Hypothalamus (tissue), 51 donors: ENCODE results near the gene FXR1.
"Not testable (repeated sequence)": the region's sequence is repeated elsewhere in the genome, so short reads cannot be mapped to it uniquely, and the experiment has no call there.

Source experiments
- DNase-seq, 51 donors: peaks; one replicate each; lab custom pipeline; 2025; lab: John Stamatoyannopoulos, UW

Gene FXR1

DNA sequence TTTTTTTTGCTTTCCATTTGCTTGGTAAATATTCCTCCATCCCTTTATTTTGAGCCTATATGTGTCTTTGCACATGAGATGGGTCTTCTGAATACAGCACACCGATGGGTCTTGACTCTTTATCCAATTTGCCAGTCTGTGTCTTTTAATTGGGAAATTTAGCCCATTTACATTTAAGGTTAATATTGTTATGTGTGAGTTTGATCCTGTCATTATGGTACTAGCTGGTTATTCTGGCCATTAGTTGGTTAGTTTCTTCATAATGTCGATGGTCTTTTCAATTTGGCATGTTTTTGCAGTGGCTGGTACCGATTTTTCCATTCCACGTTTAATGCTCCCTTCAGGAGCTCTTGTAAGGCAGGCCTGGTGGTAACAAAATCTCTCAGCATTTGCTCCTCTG lies 89.9 kb downstream of the FXR1 start:
- DNase-seq, result not testable (repeated sequence)

DNA sequence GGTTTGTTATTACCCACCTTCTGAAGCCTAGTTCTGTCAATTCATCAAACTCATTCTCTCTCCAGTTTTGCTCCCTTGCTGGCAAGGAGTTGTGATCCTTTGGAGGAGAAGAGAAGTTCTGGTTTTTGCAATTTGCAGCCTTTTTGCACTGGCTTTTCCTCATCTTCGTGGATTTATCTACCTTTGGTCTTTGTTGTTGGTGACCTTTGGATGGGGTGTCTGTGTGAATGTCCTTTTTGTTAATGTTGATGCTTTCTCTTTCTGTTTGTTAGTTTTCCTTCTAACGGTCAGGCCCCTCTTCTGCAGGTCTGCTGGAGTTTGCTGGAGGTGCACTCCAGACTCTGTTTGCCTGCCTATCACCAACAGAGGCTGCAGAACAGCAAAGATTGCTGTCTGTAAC lies 91.0 kb downstream of the FXR1 start:
- not testable (repeated sequence) for DNase-seq

DNA sequence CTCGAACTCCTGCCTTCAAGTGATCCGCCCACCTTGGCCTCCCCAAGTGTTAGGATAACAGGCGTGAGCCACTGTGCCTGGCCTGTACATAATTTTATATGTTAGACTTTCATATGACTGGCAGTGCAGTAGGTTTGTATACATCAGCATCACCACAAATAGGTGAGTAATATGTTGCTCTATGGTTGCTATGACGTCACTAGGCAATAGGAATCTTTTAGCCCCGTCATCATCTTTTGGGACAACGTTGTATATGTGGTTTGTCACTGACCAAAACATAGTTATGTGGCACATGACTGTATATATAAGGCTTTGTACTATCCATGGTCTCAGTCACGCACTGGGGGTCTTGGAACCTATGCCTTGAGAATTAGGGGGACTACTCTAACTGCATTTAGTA lies 94.1 kb downstream of the FXR1 start:
- no peak for DNase-seq

DNA sequence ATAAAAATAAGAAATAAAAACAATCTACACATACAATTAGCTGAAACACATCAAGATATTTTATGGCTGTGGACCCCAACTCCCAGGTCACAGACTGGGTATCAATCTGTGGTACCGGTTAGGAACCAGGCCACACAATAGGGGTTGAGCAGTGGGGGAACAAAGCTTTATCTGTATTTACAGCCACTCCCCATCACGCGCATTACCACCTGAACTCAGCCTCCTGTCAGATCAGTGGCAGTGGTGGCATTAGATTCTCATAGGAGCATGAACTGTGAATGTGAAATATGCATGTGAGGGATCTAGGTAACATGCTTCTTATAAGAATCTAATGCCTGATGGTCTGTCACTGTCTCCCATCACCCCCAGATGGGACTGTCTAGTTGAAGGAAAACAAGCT lies 94.8 kb downstream of the FXR1 start:
- DNase-seq, result no peak

DNA sequence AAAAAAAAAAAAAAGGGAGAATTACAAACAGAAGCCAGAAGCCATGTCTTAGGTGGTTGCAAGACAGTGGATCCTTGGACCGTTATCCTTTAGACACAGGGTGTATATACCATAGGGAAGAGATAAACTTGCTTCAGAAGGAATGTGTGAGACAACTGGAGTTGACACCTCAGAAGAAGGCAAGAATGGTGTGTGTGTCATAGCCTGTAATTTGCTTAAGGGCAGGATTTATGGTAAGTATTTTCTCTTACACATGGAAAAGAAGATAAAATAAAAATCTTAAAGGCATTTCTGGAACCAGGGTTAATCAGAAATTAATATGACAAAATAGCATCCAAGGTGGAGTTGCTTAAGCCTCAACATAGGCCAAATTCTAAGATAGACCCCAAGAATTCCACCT lies 96.3 kb downstream of the FXR1 start:
- no peak for DNase-seq

DNA sequence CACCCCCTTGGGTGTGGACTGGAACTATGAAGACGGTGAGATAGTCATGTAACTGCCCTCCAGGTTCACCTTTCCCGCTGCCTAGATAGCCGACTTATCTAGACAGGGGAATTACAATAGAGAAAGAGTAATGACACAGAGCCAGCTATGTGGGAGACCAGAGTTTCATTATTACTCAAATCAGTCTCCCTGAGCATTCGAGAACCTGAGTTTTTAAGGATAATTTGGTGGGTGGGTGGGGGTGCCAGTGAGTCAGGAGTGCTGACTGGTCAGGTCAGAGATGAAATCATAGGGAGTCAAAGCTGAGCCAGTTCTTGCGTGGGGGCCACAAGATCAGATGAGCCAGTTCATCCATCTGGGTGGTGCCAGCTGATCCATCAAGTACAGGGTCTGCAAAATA lies 96.8 kb downstream of the FXR1 start:
- no peak for DNase-seq

DNA sequence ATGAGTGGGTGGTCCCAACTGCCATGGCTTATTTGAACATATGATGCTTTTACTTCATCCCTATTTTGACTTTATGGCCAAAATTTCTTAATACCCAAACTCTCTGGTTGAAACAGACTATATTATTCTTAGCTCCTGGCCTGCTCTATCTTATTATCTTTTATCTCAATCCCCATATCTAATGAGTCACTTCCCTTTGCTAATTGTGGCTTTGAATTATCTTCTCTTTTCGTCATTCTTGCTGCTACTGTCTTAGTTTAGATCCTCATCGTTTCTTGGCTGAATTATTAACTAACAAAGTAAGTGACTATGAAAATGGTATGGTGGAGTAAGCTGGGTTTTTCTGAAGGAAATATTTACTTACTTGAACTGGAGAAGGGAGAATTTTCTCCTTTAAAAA lies 105.2 kb downstream of the FXR1 start:
- DNase-seq, result no peak

DNA sequence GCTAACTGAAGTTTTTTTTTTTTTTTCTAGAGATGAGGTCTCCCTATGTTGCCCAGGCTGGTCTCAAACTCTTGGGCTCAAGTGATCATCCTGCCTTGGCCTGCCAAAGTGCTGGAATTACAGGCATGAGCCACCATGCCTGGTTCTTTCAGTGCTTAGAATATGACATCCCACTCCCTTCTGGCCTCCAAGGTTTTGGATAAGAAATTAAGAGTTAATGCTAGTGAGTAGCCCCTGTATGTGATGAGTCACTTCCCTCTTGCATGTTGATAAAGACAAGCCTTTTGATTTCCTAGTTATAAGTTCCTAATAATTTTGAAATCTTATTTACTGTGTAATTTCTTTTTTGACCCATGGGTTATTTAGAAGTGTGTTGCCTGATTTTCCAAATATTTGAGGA lies 112.7 kb downstream of the FXR1 start:
- DNase-seq, result no peak

DNA sequence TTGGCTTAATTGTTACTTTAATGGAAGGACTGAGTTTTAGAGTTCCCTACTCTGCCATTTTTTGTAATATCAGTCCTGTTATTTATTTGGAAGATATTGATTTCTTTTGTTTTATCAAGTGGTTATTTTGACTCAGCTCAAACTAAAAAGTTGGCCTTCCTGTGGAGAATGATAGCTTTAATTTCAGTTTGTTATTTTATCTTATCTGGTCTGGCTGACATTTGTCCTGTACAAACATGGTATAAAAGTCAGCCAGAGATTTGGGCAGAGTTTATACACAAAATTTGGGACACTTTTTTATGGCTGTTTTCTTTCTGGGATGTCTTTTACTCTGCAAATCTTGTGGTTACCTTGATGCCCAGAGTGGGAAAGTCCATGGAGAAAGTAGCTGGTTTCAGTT lies 118.5 kb downstream of the FXR1 start:
- DNase-seq, result no peak
